ENCODE data around the gene SNX3.

SNX3 gene

DNA sequence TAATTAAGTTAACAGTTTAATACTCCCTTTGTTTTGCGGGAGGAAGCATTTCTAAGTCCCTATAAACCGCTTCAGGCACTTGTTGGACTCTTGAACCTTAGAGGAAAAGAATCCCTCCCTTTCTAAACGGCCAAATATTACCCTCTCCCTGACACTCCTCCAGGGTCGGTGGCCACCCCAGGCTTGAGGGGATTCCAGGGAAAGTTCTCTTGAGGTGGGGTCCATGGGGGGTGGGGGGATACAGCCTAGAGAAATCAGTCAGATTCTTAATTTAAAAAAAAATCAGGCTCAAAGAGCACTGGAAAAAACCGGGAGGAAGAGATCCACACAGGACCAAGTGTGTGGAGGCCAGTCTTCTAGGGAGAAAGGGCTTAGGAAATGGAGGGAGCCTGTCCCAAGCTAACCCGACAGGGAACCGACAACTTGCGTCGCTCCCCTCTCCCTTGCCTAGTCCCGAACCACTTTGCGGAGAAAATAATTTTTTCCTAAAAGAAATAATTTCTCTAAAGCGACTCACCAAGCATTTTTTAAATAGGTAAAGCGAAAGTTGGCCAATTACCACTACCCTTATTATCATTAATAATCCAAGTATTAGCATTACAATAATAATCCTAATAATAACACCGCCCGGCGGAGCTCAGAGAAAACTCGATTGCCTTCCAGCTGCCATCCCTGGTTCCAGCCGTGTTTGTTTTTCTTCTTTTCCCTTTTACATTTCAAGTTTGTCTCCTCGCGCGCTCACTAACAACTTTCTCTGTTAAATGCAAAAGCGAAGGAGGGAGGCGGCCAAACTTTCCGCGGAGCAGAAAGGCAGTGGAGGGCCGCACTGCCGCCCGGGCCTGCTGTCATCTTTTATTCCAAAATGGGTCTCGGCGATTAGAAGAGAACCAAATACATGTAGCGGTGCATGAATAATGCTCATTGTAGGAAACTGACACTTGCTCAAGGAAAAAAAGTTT, 90.2 kb downstream of the SNX3 start:
- DNase-seq (ENCODE audit: low read depth in 2 of 2) = no peak

DNA sequence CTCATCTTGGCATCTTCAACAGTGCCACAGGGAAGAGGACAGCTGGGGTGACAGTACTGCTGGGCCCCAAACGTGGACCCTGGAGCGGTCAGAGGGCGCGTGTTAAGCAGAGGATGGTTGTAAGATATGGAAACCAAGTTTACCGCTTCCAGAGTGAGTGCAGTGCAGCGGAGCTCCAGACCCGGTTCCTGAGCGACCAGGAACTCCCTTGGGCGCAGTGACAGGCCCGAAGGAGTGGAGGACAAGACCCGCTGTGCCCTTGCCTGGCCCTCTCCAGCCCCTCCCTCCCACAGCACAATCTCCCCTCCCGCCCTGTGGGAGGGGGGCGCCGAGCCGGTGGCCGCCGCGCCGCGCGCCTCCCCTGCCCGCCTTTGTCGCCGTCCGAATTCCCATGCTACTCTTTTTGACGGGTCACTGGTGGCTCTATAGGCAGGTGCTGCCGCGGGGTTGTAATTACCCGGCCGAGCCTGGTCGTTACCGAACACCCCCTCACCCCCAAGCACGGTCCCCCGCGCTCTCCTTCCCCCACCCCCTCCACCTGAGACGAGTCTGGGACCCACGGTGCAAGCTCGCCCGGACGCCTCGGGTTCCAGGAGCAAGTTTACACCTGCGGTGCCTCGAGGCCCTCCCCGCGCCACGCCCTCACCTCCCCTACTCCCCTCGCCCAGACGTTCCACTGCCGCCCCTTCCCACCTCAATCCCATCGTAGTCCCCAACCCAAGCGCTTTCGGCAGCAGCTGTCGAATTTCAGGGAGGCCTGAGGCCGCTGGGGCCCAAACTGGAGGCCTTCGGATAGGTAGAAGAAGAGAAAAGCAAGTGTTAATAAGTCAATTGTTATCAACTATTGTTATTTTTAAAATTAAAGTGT, 91.1 kb downstream of the SNX3 start:
- DNase-seq (ENCODE audit: low read depth in 2 of 2) = no peak

DNA sequence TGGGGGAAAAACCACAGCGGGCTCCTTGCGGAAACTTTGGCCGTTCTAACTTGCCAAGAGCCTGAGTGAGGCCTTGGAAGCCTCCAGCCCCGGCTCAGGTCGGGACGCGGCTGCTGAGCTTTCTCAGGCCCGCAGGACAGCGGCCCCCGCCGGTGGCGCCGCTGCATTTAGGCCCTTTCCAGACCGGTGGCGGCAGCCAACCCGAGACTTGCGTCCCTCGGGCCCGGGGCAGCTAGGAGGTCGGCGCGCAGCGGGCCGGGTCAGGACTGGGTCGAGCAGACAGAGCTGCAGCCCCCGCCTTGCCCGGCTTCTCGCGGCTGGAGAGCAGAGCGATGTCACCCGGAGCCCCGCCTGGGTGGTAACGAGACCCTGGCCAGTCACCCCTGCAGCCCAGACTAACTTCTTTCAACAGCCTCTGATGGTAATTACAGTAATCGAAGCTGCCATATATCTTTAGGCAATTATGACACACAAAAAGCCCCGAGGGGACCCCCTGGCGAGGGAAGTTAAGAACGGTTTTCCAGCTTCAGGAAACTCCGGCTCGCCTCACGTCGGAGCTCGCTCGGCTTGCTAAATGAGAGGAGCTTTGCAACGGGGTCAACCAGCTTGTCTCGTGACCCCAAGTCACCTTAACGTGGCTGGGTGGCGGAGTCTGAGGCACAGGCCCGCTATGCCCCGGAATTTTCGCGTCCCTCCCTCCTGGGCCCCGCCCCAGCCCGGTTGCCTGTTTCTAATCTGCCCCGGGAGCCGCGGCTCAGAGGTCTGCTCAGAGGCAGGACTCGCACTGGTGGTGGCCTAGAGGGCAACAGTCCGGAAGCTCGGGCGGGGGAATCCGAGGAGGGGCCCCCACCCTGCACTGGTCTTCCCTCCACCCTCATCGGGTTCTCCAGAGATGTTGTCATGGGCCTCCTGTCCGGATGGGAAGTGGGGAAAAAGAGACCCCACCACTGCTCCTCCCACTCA, 92.1 kb downstream of the SNX3 start:
- no peak for DNase-seq (ENCODE audit: low read depth in 2 of 2)

DNA sequence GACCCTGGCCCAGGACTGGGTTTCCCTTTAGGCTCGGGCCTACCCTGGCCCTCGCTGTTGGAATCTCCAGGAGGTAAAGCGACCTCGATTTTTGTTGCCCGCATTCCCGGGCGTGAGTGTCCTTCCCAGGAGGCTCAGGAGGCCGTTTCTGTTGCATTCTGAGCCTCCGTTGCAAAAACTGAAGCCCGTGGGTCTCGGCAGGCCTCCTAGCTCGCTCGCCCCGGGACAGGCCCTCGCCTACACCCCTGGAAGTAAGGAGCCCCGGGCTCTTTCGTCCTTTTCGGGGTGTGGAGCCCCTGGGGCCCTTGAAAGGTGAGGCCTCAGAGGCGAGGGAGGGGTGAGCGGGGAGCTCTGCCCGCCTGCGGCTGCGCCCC, 92.8 kb downstream of the SNX3 start:
- DNase-seq (ENCODE audit: low read depth in 2 of 2) = no peak

DNA sequence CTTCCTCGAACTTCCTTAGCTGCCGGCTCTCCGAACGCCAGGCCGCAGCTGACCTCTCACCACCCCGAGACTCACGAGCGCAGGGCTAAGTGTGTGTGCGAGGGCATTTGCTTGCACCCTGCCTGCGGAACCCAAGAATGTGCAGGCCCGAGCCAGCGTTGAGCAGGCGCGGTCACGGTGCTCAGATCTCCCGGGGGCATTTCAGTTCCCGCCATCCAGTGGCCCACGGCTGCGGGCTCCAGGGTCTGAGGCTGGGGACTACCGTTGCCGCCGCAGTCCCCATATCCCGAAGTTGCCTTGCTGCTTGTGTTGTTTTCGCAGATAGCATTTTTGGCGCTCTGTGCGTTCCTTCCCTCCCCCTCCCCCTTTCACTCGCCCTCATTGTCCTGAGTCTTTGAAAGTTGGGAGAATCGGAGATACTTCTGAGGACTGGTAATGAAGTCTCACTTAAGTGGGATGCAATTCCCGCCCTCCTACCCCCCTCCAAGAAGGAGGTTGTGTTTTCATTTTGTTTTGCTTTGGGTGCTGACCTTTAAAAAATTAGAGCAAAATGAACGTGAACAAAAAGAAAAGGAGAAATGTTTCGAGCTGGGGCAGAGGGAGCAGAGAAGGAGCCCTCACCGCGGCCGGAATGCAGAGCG, 93.3 kb downstream of the SNX3 start:
- no peak for DNase-seq (ENCODE audit: low read depth in 2 of 2)

DNA sequence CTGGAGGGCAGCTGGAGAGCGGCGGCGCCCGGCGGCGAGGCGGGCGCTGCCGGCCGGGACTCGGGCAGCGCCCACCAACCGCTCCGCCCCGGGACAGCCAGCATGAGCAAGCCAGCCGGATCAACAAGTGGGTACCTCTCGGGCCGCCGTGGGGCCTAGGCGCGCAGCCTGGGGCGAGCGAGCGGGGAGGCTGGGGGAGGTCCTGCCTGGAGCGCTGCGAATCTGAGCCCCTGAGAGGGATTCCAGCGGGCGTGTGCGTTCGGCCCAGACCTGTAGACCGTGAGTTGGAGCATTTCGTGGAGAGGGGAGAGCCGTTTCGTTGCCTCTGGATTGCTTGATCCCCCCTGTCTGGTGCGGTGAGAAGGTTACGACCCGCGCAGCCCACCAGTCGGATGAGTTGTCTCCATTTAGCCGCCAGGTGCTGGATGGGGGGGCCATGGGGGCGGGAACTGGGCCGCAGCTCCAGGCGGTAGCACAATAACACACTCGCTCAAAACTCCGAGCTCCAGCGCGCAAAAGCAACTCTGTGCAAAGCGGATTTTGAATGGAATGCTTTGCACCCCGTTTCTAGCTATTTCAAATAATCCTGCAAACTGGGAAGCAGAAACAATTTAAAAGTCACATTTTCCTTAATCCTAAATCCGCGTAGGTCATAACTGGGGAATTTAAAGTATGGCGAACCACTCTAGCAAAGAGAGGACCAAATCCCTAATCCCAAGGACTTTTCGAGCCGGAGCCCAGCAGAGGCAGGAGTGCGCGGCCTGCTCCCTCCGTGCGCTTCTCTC, 94.0 kb downstream of the SNX3 start:
- no peak for DNase-seq (ENCODE audit: low read depth in 2 of 2)

DNA sequence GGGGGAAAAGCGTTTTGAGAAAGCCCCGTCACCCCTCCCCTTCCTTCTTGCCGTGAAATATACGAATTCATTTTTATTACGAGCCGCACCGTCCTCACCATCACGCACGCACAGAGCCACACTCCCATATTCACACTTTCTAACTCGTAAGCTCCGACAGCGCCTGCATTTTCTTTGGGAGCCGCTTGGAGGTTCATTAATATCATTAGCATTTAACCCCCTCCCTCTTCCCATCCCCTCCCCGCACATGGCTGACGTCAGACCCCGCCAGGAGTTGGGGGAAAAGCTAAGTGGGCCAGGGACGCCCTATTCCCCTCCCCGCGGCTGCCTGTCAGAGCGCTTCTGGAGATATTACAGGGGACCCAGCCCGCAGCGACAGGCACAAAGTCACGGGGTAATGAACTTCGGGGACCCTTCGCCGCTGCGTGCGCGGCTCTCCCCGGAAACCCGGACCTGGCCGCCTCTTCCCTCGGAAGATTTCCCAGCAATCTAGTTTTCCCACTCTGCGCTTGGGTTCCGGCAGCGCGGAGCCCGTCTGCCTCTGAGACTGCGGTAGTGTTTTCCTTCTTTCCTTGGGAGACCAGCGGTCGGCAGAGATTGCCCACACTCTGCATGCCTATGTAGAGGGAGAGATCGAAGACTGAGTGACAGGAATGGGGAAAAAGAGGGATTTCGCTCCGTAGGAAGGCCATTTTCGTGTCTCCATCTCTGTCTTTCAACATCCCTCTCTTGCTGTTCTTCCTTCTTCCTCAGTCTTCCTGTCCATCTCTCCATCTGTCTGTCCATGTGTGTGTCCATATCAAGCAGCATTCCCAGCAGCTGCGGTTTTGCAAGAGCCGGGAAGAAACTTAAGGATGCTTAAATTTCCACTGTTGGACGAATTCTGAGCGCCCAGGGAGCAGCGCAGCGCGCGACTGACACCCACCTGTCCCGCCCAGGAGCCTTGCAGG, 94.9 kb downstream of the SNX3 start, which contains the start of gene NR2E1:
NR2E1 (plus strand) TSS at position 309 of the 950 bp plus-strand sequence. CDS start 744 bp downstream, outside the sequence.
- no peak for DNase-seq (ENCODE audit: low read depth in 2 of 2)

DNA sequence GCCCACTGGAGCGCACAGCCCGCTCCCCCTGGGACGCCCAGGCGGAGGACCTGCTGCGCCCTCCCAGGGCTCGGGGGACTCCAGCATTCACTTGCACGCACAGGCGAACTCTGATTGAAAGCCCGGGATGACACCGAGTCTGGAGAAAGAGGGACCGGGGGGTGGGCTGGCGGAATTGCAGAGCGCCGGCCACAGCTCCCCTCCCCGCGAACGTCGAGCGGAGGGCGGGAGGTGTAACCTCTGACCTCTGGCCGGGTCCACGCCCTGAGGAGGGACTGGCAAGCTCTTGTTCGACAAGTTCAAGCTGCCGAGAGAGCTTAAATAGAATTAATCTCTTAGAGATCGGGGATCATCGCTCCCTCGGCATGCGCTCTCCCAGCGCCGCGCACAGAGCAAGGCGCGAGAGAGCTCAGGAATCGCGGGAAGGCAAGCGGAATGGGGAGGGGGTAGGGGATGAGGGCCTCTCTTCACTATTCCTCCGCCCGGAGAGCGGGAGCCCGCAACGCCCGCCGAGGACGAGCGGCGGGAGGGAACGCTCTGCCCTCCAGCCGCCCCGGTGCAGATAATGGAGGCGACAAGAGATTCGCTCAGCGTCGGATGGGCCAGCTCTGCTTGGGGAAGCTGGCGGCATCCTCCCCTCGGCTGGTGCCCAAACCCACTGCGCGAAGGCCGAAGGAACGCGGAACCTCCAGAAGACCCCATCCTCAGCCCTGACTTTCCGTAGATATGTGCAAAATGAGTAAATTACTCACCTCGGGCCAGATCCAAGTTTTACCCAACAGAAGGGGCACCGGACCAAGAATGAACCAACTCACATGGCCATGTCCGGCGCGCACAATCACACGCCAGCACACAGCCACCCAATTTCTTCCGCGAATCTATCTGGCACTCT, 95.8 kb downstream of the SNX3 start:
- no peak for DNase-seq (ENCODE audit: low read depth in 2 of 2)

DNA sequence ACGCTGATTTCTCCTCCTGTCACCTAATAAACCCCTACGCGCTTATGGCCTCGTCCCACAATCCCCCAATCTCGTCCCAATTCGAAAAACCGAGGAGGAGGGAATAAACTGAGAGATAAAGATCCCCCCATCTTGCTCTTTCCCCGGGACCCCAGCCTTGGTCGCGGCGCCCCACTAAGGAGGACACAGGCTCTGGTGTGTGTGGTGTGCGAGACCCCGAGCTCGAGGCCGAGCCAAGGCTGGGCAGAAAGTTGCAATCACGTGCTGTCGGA, 96.4 kb downstream of the SNX3 start:
- no peak for DNase-seq (ENCODE audit: low read depth in 2 of 2)

DNA sequence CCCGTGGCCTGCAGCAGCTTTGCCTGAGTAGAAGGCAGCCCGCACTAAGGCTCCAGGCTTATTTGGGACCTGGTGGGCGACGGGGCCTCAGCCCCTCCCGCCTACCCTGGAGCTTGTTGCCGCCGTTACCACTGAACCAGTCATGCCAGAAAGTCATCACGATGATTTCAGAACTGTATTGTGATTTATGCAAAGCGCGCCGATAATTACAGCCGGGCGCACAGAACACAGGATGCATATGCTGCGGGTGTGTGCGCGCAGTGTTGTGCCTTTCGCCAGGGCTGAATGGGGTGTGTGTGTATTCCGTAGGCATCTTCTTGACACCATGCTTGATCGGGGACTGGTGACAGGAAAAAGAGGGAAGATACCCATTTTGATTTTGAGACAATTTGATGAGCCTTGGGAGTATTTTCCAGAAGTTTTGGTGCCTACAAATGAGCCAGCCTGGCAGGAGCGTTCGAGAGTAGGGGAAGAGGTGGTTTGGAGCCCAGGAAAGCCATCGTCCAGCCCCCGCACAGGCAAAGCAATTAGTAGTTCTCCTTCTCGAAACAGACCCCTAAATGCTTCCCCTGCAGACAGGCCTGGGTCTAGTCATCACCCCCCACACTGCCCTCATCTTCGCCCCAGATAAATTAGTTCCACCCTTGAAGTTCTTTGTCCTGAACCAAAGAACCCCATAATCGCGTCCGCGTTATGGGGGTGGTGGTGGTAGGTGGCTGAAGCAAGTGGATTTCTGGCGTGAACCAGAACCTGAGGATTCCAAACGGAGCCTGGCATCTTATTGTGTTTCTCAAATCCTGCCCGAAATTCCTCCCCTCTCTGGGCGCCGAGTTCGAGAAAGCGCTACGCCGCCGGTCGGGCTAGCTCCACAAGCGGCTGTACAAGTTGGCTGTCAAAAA, 96.9 kb downstream of the SNX3 start:
- no peak for DNase-seq (ENCODE audit: low read depth in 2 of 2)

DNA sequence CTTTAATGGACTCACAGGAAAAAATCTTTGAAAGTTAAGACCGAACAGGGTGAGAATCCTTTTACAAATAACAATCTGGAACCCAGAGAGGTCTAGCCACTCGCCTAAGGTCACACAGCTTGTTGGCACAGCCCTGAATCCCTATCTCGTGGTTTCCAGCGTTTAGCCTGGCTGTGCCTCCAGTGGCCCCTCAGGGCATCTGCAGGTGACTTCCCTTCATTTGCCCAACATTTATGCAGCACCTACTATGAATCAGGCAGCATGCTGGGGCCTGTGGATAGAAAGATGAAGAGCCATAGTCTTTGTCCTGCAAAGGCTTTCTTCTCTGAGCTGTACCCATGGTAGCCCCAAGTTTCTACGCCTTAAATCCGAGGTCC, 97.6 kb downstream of the SNX3 start:
- no peak for DNase-seq (ENCODE audit: low read depth in 2 of 2)

DNA sequence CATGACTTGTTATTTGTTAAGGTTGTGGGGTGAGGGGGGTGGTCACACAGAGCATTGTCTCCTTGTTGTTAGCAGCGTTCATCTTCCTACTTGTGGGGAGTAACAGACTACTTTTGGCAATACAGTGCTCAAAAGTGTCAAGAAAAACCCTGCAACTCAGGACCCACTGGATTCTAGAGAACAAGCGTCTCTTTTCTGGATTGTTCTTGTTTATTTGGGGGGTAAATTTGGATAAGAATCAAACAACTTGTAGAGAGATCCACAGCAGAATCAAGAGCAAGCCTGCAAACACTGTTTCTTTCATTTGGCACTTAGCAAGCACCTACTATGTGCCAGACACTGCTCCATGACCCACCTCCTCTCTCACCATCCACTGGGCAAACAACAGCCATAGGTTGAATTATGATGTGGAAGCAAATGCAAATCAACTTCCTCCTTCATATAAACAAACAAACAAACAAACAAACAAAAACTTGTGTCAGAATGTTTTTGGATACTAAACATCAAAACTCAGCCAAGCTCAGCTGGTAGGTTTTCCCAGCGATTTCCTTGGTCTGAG, 99.0 kb downstream of the SNX3 start:
- no peak for DNase-seq (ENCODE audit: low read depth in 2 of 2)
